GM12801 (cell line): Measurements from ENCODE around the gene AGBL2.

Source experiments
- CTCF ChIP-seq: IDR thresholded peaks from one replicate; pipeline ENCODE4 v1.5.1; 2011; ENCODE audit warnings: control low read depth; ENCODE audit not compliant: insufficient read length; ENCODE audit errors: extremely low read depth

The AGBL2 gene

DNA sequence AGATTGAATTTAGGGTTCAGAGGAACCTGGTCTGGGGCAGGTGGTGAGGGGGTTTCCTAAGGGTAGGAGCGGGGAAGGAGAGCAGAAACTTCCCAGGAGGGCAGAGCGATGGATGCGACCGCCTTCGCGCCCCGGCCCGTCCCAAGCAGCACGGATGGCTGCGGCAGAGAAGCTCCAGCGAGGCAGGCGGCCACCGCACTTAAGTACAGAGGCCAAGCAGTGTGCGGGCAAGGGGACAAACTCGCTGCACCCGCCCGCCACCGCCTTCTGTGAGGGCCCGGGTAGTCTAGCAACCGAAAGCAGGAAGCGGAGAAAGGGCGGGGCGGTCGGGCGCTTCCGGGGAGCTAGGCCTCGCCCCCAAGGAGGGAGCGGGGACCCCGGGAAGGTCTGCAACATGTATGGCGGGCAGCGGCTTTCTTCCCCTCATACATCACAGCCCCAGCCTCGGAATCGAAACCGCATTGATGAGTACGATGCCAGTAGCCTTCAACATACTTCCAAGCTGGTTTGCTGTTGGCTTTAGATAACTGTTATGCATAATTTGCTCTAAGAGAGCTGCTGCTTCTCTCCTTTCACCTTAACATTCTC is at the start of gene AGBL2:
Gene AGBL2, minus strand, starts transcription at position 288 of the 588 bp plus-strand sequence. CDS start 719 bp downstream, outside the sequence.
- TF ChIP-seq CTCF: no peak

DNA sequence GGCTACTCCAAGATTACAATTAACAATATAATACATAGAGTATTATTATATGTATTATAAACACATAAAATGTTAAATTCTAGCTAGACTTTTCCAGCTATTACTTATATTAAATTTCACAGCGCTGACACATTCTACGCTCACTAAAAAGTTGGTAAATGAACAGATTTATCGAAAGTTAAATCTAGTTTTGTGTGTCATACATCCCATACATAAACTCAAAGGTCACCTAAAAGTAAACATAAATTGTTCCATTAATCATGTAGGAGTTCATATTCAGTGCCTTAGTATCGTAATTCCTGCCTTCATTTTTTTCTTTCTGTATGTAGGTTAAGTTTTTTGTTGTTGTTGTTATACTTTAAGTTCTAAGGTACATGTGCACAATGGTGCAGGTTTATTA is 41.0 kb upstream of the AGBL2 start:
- no peak for TF ChIP-seq CTCF

- no peak for TF ChIP-seq CTCF
Measured at GRCh38 chr11:47750725-47751124, 35.6 kb upstream of the AGBL2 start.

DNA sequence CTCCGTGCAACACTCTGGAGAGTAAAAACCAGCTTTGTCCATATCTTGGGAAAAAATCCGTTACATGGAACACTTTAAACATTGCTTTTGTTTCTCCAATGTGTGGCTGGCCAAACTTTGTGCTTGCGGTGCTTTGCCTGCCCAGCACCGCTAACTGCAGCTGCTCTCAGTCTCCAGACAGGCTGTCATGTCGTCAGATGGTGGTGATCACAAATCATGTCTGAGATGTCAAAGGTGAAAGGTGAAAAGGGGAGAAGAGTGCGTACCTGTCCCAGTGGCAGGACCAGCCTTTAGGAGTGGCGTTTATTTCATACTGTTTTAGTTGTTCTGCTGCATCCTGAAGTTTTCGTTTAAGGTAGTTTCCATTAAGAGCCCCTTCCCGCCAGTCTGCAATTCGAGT is 17.1 kb upstream of the AGBL2 start:
- no peak for TF ChIP-seq CTCF

DNA sequence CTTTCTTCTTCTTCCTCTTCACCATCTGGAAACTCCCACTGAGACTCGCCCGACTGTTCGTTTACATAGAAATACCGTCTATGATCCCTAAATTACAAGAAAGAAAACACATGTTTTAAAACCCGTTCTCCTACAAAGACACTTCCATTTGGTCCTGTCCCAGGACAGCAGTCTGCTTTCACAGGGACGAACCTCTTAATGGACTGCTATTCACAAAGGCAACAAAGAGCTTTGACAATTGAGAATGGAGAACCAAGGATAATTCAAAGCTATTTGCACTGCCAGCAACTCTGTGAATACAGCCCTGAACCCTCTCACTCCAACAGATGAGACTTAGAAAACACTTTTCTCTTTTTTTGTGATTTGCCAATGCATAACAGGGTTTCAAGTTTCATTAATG is 16.3 kb upstream of the AGBL2 start:
- no peak for TF ChIP-seq CTCF

DNA sequence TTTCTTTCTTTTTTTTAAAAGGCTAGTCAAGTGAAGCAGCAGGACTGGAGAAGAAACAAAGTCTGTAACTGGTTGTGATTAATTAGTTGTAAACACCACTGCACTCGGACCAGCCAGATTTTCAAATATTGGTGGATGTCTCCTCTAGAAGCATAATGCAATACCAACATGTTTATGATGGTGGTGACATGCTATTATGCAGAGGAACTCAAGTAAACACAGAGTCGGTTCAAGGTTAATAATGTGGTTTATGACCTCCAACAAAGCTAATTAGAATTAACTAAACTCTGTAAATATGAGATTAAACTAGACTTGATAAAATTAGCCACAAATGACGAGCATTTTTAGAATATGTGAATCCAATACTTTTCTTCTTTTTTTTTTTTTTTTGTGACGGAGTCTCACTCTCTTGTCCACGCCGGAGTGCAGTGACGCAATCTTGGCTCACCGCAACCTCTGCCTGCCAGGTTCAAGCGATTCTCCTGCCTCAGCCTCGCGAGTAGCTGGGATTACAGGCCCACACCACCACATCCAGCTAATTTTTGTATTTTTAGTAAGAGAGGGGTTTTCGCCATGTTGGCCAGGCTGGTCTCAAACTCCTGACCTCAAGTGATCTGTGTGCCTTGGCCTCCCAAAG is 11.8 kb upstream of the AGBL2 start:
- no peak for TF ChIP-seq CTCF

- no peak for TF ChIP-seq CTCF
Measured at GRCh38 chr11:47726118-47726442, 10.9 kb upstream of the AGBL2 start.
